ENCODE results near the gene UGP2.
"Not testable (repeated sequence)": the region's sequence is repeated elsewhere in the genome, so short reads cannot be mapped to it uniquely, and the experiment has no call there.

Gene UGP2

GRCh38 chr2:63841254-63842022, at the start of gene UGP2:
UGP2 (plus strand) TSS chr2:63841896; CDS start chr2:63842186, 290 bp downstream.
- peak within 1 kb of the TSS; percentile 97 to 99 for H3K4me3 Mint-ChIP-seq
- H3K4me1 Mint-ChIP-seq, result peaks cover 8 to 44% of the 10 kb centered on the region in 2 donors
- no peaks in the 10 kb centered on the region for H3K27me3 Mint-ChIP-seq
- peak; percentile 71 to 75 for ATAC-seq (replicated peaks)
- peaks cover 6 to 7% of the 10 kb centered on the region in 2 donors for H3K36me3 Mint-ChIP-seq
- peak within 1 kb of the TSS; percentile 98 for H3K27ac Mint-ChIP-seq
- no peaks in the 10 kb centered on the region for H3K9me3 Mint-ChIP-seq
- peak; percentile 77 for DNase-seq

DNA sequence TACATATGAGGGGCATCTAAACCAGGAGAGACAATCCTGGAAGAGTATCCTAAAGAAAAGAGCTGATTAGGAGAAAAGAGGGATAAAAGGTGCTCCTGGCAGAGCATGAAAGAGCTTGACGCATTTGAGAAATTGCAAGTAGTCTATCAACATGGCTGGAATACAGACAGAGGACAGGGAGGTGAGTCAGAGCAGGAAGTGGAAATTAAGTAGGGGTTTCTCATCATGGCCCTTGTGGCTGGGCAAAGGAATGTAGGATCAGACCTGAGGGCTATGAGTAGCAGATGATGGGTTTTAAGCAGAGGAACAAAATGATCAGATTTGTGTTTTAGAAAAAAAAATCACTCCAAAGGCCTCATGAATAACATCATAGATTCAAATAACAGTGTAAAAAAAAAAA, 49.2 kb upstream of the UGP2 start:
- no peak for DNase-seq
- peaks cover 3 to 6% of the 10 kb centered on the region in 2 donors for H3K9me3 Mint-ChIP-seq
- no peak overlapping the region for H3K4me3 Mint-ChIP-seq
- peaks cover 0 to 5% of the 10 kb centered on the region in 2 donors for H3K36me3 Mint-ChIP-seq
- H3K4me1 Mint-ChIP-seq, result no peaks in the 10 kb centered on the region
- H3K27ac Mint-ChIP-seq, result no peak overlapping the region
- H3K27me3 Mint-ChIP-seq, result no peaks in the 10 kb centered on the region
- ATAC-seq (replicated peaks), result no peak

DNA sequence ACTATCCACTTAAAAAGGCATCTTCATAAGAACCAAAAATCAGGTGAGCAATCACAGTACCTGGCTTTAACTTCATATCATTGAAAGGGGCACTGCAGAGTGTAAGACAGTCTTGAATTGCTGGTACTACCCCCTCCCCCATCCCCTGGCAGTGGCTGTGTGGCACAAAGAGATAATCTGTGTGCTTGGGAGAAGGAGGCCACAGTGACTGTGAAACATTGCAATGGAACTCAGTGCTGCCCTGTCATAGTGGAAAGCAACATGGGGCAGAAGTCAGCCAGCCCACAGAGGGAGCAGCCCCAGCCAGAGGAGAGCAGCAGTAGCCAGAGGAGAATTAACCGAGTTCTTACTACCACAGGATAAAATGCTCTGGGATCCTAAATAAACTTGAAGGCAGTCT, 45.3 kb upstream of the UGP2 start:
- ATAC-seq (replicated peaks) (no peak), DNase-seq (no peak)
- Mint-ChIP-seq H3K4me3 (no peak overlapping the region), H3K27me3 (no peaks in the 10 kb centered on the region), H3K9me3 (peaks cover 5 to 9% of the 10 kb centered on the region in 2 donors), H3K36me3 (peaks cover 0 to 5% of the 10 kb centered on the region in 2 donors), H3K4me1 (no peaks in the 10 kb centered on the region), H3K27ac (no peak overlapping the region)

DNA sequence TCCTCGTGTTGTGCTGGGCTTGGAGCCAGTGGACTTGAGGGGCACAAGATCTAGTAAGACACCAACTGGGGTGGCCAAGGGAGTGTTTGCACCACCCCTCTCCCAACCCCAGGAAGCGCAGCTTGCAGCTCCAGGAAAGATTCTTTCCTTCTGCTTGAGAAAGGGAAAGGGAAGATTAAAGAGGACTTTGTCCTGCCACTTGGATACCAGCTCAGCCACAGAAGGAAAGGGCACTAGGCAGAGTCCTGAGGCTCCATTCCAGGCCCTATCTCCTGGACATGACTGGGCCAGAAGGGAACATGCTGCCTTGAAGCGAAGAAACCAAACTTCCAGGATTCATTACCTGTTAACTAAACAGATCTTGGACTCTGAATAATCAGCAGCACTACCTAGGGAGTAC, 44.9 kb upstream of the UGP2 start:
- Mint-ChIP-seq H3K9me3 (peaks cover 9 to 13% of the 10 kb centered on the region in 2 donors), H3K4me3 (no peak overlapping the region)

GRCh38 chr2:63801455-63801854, 40.2 kb upstream of the UGP2 start:
- ATAC-seq (replicated peaks), result no peak
- Mint-ChIP-seq H3K36me3 (peaks cover 2 to 4% of the 10 kb centered on the region in 2 donors), H3K4me1 (no peaks in the 10 kb centered on the region)

More for the DNA sequence above, 44.9 kb upstream of the UGP2 start:
- no peak for DNase-seq
- Mint-ChIP-seq H3K36me3 (peaks cover 0 to 5% of the 10 kb centered on the region in 2 donors), H3K4me1 (no peaks in the 10 kb centered on the region), H3K27ac (no peak overlapping the region), H3K27me3 (no peaks in the 10 kb centered on the region)
- no peak for ATAC-seq (replicated peaks)

GRCh38 chr2:63805412-63805811, 36.3 kb upstream of the UGP2 start:
- H3K36me3 Mint-ChIP-seq, result peaks cover 2 to 4% of the 10 kb centered on the region in 2 donors
- DNase-seq, result no peak
- H3K9me3 Mint-ChIP-seq, result peaks cover 11 to 14% of the 10 kb centered on the region in 2 donors
- no peaks in the 10 kb centered on the region for H3K4me1 Mint-ChIP-seq
- no peak overlapping the region for H3K27ac Mint-ChIP-seq
- no peak overlapping the region for H3K4me3 Mint-ChIP-seq
- no peak for ATAC-seq (replicated peaks)
- H3K27me3 Mint-ChIP-seq, result no peaks in the 10 kb centered on the region

More at GRCh38 chr2:63801455-63801854, 40.2 kb upstream of the UGP2 start:
- Mint-ChIP-seq H3K9me3 (peaks cover 10 to 14% of the 10 kb centered on the region in 2 donors), H3K4me3 (no peak overlapping the region), H3K27me3 (no peaks in the 10 kb centered on the region), H3K27ac (no peak overlapping the region)
- no peak for DNase-seq

DNA sequence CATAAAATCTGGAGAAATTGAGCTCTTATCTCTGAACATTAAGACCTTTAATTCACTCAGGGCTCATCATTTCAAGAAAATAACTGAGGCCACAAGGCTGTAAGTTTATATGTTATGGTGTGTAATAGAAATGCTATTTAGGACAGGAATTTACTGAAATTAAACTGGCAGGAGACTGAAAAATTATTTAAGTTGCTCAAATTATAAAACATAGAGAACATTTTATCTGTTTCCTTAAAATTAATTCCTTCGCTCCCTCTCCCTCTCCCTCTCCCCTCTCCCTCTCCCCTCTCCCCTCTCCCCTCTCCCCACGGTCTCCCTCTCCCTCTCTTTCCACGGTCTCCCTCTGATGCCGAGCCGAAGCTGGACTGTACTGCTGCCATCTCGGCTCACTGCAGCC, 33.7 kb upstream of the UGP2 start:
- not testable (repeated sequence) for DNase-seq; H3K4me3 Mint-ChIP-seq; H3K27me3 Mint-ChIP-seq; H3K27ac Mint-ChIP-seq; H3K9me3 Mint-ChIP-seq; H3K36me3 Mint-ChIP-seq; ATAC-seq (replicated peaks); H3K4me1 Mint-ChIP-seq

DNA sequence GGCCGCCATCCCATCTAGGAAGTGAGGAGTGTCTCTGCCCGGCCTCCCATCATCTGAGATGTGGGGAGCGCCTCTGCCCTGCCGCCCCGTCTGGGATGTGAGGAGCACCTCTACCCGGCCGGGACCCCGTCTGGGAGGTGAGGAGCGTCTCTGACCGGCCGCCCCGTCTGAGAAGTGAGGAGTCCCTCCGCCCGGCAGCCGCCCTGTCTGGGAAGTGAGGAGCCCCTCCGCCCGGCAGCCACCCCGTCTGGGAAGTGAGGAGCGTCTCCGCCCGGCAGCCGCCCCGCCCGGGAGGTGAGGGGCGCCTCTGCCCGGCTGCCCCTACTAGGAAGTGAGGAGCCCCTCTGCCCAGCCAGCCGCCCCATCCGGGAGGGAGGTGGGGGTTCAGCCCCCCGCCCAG, 32.8 kb upstream of the UGP2 start:
- not testable (repeated sequence) for H3K36me3 Mint-ChIP-seq; H3K27me3 Mint-ChIP-seq; H3K4me1 Mint-ChIP-seq; H3K27ac Mint-ChIP-seq; H3K4me3 Mint-ChIP-seq; H3K9me3 Mint-ChIP-seq; ATAC-seq (replicated peaks); DNase-seq

- no peak overlapping the region for H3K27ac Mint-ChIP-seq
- no peak overlapping the region for H3K4me3 Mint-ChIP-seq
- no peaks in the 10 kb centered on the region for H3K4me1 Mint-ChIP-seq
- H3K9me3 Mint-ChIP-seq, result peaks cover 3% of the 10 kb centered on the region in 2 donors
- no peaks in the 10 kb centered on the region for H3K27me3 Mint-ChIP-seq
- ATAC-seq (replicated peaks) (no peak), DNase-seq (no peak)
- H3K36me3 Mint-ChIP-seq, result peaks cover under 1 to 2% of the 10 kb centered on the region in 2 donors
Observed at GRCh38 chr2:63811063-63811462, 30.6 kb upstream of the UGP2 start.

GRCh38 chr2:63811870-63812269, 29.8 kb upstream of the UGP2 start:
- ATAC-seq (replicated peaks); H3K36me3 Mint-ChIP-seq; H3K4me1 Mint-ChIP-seq; DNase-seq; H3K9me3 Mint-ChIP-seq; H3K27ac Mint-ChIP-seq; H3K4me3 Mint-ChIP-seq; H3K27me3 Mint-ChIP-seq: not testable (repeated sequence)

GRCh38 chr2:63814114-63814513, 27.6 kb upstream of the UGP2 start:
- Mint-ChIP-seq H3K27ac (no peak overlapping the region), H3K9me3 (no peaks in the 10 kb centered on the region), H3K36me3 (no peaks in the 10 kb centered on the region), H3K4me3 (no peak overlapping the region), H3K27me3 (no peaks in the 10 kb centered on the region), H3K4me1 (no peaks in the 10 kb centered on the region)
- DNase-seq (no peak), ATAC-seq (replicated peaks) (no peak)

GRCh38 chr2:63817382-63817781, 24.3 kb upstream of the UGP2 start:
- DNase-seq (no peak), ATAC-seq (replicated peaks) (no peak)
- no peaks in the 10 kb centered on the region for H3K36me3 Mint-ChIP-seq
- H3K4me3 Mint-ChIP-seq, result no peak overlapping the region
- no peaks in the 10 kb centered on the region for H3K4me1 Mint-ChIP-seq
- H3K27me3 Mint-ChIP-seq, result no peaks in the 10 kb centered on the region
- H3K9me3 Mint-ChIP-seq, result no peaks in the 10 kb centered on the region
- no peak overlapping the region for H3K27ac Mint-ChIP-seq

DNA sequence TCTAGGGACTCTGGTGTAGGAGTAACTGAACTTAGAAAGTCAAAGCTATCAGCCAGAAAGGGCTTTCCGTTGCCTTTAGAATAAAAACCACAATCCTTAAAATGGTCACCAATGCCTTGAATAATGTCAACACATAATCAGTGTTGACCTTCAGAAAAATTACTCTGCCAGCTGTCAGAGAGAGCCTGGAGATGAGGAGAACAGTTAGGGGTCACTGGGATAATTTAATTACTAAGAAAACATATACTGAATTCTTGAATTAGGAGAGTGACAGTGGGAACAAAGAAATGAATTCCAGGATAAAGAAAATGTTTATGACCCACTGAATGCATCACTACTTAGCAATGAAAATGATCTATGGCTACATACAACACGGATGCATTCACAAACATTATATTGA, 23.4 kb upstream of the UGP2 start:
- H3K4me1 Mint-ChIP-seq, result no peaks in the 10 kb centered on the region
- H3K4me3 Mint-ChIP-seq, result no peak overlapping the region
- DNase-seq (no peak), ATAC-seq (replicated peaks) (no peak)
- H3K27ac Mint-ChIP-seq, result no peak overlapping the region
- H3K27me3 Mint-ChIP-seq, result no peaks in the 10 kb centered on the region
- no peaks in the 10 kb centered on the region for H3K36me3 Mint-ChIP-seq
- H3K9me3 Mint-ChIP-seq, result no peaks in the 10 kb centered on the region

DNA sequence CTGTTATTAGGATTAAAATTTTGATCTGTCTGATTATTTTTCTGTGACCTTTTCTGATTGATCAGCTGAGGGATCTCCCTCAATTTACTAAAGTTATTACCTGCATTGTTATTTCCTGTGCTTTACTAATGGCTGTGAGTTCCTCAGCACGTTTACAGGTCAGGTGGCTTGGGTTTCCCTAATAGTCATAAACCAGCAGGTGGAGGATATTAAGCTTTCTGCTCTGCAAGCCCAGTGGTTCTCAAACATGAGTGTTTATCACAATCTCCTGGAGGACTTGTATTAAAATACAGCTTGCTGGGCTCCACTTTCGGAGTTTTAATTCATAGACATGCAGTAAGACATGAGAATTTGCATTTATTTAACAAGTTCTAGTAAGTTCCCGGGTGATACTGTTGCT, 22.4 kb upstream of the UGP2 start:
- no peaks in the 10 kb centered on the region for H3K4me1 Mint-ChIP-seq
- no peak overlapping the region for H3K4me3 Mint-ChIP-seq
- ATAC-seq (replicated peaks) (no peak), DNase-seq (no peak)
- H3K27me3 Mint-ChIP-seq, result no peaks in the 10 kb centered on the region
- no peaks in the 10 kb centered on the region for H3K36me3 Mint-ChIP-seq
- no peak overlapping the region for H3K27ac Mint-ChIP-seq
- H3K9me3 Mint-ChIP-seq, result no peaks in the 10 kb centered on the region

Measured in stimulated activated naive B cell treated with anti-CD40 and anti-IgM and Interleukin-4, amounts not matched to agents 10 μg/mL and 1 μg/mL and 100 μg/mL, for 72 hours (primary cell).